Ascending aorta (tissue), 2 donors: ENCODE results near the gene RGS6. TPM values are rescaled to one million over a fixed set of nuclear protein-coding genes. Genes with fewer than 3 reads are reported as not detected.

ENCODE experiments used
- DNase-seq, 2 donors: peaks; one replicate each; pipeline ENCODE4 v3.0.0-alpha.2; 2019; ENCODE audit warnings: low spot score in 2 of 2
- H3K27ac ChIP-seq, 2 donors: fragments of 200-600 bp; sonication (generic); one replicate each; pipeline ENCODE4 v1.5.1; 2016 to 2017; ENCODE audit warnings: mild to moderate bottlenecking in 1 of 2
- H3K27me3 ChIP-seq: fragments of 200-600 bp; sonication (generic); one replicate; pipeline ENCODE4 v1.5.1; 2017
- H3K36me3 ChIP-seq, 2 donors: fragments of 200-600 bp; sonication (generic); one replicate each; pipeline ENCODE4 v1.5.1; 2016
- H3K4me1 ChIP-seq, 2 donors: fragments of 200-600 bp; sonication (generic); one replicate each; pipeline ENCODE4 v1.5.1; 2016 to 2017; ENCODE audit warnings: mild to moderate bottlenecking in 1 of 2
- H3K4me3 ChIP-seq, 2 donors: fragments of 200-600 bp; sonication (generic); one replicate each; pipeline ENCODE4 v1.5.1; 2016 to 2017; ENCODE audit warnings: mild to moderate bottlenecking in 1 of 2
- H3K9me3 ChIP-seq, 2 donors: fragments of 200-600 bp; sonication (generic); one replicate each; pipeline ENCODE4 v1.5.1; 2016
- intact Hi-C: fragments of 100-400 bp; cut with DNase I; formaldehyde crosslinking; loops from one replicate; pipeline ENCODE4 v1.15.1; 2023
- total RNA-seq: library from RNA; depleted of rRNA; stranded (reverse); fragments of >200 nt; gene quantifications from one replicate; pipeline ENCODE4 v1.1.0, GENCODE V29; 2016
- TF ChIP-seq, protein P1 (sequence below), 3 experiments: fragments of 200-600 bp in 2 of 3; fragments of 450-650 bp in 1 of 3; sonication (generic) in 2 of 3; IDR thresholded peaks; one replicate each; pipeline ENCODE4 v1.5.1; 2016 to 2019; ENCODE audit warnings: antibody characterized with exemption in 3 of 3, mild to moderate bottlenecking in 1 of 3, moderate library complexity in 1 of 3

RGS6 gene
- total RNA-seq, 1 donor from 2014 or later: 0.11 TPM

DNA sequence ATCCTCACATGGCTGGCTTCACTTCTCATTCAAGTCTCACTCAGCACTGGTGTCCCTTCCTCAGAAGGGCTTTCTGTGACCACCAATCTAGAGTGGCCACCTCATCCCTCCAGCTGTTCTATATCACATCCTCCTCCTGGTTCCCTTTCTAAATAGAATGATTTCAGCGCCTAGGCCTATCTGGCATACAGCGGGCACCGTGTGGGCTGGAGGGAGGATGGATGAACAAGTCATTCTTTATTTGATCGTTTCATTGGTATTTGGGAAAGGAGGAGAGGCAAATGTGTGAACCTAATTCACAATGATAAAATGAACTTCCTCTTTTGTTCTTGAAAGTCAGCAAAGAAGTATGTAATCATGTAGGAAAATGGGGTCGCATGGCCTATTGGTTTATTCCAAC lies 567.5 kb downstream of the RGS6 start:
- Histone ChIP-seq H3K27me3 (no peaks in the 10 kb centered on the region), H3K4me3 (no peak overlapping the region), H3K27ac (no peak overlapping the region), H3K36me3 (no peaks in the 10 kb centered on the region), H3K9me3 (no peaks in the 10 kb centered on the region), H3K4me1 (no peaks in the 10 kb centered on the region)
- TF ChIP-seq, protein P1, sequence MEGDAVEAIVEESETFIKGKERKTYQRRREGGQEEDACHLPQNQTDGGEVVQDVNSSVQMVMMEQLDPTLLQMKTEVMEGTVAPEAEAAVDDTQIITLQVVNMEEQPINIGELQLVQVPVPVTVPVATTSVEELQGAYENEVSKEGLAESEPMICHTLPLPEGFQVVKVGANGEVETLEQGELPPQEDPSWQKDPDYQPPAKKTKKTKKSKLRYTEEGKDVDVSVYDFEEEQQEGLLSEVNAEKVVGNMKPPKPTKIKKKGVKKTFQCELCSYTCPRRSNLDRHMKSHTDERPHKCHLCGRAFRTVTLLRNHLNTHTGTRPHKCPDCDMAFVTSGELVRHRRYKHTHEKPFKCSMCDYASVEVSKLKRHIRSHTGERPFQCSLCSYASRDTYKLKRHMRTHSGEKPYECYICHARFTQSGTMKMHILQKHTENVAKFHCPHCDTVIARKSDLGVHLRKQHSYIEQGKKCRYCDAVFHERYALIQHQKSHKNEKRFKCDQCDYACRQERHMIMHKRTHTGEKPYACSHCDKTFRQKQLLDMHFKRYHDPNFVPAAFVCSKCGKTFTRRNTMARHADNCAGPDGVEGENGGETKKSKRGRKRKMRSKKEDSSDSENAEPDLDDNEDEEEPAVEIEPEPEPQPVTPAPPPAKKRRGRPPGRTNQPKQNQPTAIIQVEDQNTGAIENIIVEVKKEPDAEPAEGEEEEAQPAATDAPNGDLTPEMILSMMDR (IDR thresholded peaks at IDR 0.05): no peak
- intact Hi-C loops: no loop called here
- no peak for DNase-seq

DNA sequence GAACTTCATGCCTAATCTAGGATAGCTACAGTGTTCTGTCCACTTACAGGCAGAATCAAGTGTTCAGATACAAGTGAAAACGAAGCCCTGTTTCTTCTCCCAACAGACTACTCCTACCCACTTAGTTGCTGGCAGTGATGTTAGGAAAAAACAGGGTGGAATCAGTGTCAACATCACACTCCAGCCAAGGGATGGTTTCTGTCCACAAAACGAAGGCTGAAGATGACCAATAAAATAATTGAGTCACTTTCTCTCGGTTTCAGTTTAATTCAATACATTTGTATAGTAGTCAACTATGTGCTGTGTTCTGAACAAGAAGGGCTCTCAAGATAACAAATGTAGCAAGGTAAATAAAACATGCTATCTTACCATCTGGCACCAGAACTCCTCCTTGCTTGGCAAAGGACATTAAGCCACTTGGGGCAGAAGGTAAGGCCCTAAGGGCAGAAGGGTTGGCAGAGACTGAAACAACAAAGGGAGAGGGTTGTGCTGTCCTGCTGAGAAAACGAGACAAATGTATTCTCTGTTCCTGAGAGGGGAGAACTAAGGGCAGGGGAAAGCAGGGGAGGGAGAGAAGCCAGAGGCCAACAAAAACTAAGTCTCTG lies 568.1 kb downstream of the RGS6 start:
- Histone ChIP-seq H3K9me3 (no peaks in the 10 kb centered on the region), H3K27me3 (no peaks in the 10 kb centered on the region), H3K4me3 (no peak overlapping the region), H3K4me1 (no peaks in the 10 kb centered on the region), H3K36me3 (no peaks in the 10 kb centered on the region), H3K27ac (no peak overlapping the region)
- no peak for DNase-seq
- TF ChIP-seq, protein P1 (IDR thresholded peaks at IDR 0.05): no peak
- intact Hi-C loops: no loop called here

DNA sequence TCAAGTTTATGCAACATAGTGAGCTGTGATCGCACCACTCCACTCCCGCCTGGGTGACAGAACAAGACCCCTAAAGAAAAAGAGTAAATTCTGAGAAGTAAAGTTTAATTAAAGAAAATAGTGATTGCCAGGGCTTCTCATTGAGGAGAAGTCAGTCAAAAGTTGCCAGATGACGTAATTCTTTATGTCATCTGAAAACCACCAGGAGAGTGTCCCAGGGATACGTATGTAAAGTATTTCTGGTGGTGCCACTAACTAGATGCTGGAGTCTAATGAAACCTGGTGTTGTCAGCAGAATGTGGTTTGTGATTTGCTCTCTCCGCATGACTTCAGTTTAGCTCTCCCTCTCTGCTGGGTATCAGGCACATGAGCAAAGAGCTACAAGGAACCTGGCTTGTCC lies 569.2 kb downstream of the RGS6 start:
- Histone ChIP-seq H3K36me3 (no peaks in the 10 kb centered on the region), H3K27ac (no peak overlapping the region), H3K4me3 (no peak overlapping the region), H3K9me3 (no peaks in the 10 kb centered on the region), H3K27me3 (no peaks in the 10 kb centered on the region), H3K4me1 (no peaks in the 10 kb centered on the region)
- intact Hi-C loops: no loop called here
- TF ChIP-seq, protein P1 (IDR thresholded peaks at IDR 0.05): no peak
- no peak for DNase-seq

DNA sequence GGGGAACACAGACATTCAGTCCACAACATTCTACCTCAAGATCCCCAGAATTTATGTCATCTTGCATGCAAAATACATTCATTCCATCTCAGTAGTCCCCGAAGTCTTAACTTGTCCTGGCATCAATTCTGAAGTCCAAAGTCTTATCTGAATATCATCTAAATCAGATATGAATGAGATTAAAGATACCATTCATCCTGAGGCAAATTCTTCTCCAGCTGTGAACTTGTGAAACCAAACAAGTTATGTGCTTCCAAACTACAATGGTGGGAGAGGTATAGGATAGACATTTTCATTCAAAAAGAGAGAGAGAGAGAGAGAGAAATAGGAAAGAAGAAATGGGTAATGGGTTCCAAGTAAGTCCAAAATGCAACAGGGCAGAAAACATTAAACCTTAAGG lies 571.0 kb downstream of the RGS6 start:
- Histone ChIP-seq H3K4me3 (no peak overlapping the region), H3K9me3 (no peaks in the 10 kb centered on the region), H3K4me1 (no peaks in the 10 kb centered on the region), H3K36me3 (no peaks in the 10 kb centered on the region), H3K27ac (no peak overlapping the region), H3K27me3 (no peaks in the 10 kb centered on the region)
- no peak for DNase-seq
- TF ChIP-seq, protein P1 (IDR thresholded peaks at IDR 0.05): no peak
- intact Hi-C loops: no loop called here

GRCh38 chr14:72503696-72504368 lies 571.6 kb downstream of the RGS6 start:
- TF ChIP-seq, protein P1 (IDR thresholded peaks at IDR 0.05): no peak
- no peak for DNase-seq
- H3K27me3 ChIP-seq: no peaks in the 10 kb centered on the region
- H3K27ac ChIP-seq: no peak overlapping the region
- H3K36me3 ChIP-seq: no peaks in the 10 kb centered on the region
- H3K9me3 ChIP-seq: no peaks in the 10 kb centered on the region
- H3K4me1 ChIP-seq: no peaks in the 10 kb centered on the region
- intact Hi-C loops: no loop called here
- no peak overlapping the region for H3K4me3 ChIP-seq
